Upper lobe of left lung (tissue), 4 donors: Measurements from ENCODE around the gene DSCAM.

Experiments used
- EP300 ChIP-seq, 4 donors: sonication (generic); formaldehyde crosslinking; IDR thresholded peaks; one replicate each; pipeline ENCODE4 v1.5.1; 2017; ENCODE audit warnings: antibody characterized with exemption in 4 of 4, control low read depth in 2 of 4
- POLR2A ChIP-seq, 4 donors: fragments of 450-650 bp; IDR thresholded peaks; one replicate each; pipeline ENCODE4 v1.5.1; 2016 to 2017; ENCODE audit warnings: antibody characterized with exemption in 4 of 4, mild to moderate bottlenecking in 2 of 4
- TF ChIP-seq, protein P1 (sequence below), 6 experiments: fragments of 450-650 bp in 4 of 6; fragments of 200-600 bp in 2 of 6; sonication (generic) in 2 of 6; IDR thresholded peaks; one replicate each; pipeline ENCODE4 v1.5.1; 2016 to 2019; ENCODE audit warnings: antibody characterized with exemption in 6 of 6

- TF ChIP-seq, protein P1, sequence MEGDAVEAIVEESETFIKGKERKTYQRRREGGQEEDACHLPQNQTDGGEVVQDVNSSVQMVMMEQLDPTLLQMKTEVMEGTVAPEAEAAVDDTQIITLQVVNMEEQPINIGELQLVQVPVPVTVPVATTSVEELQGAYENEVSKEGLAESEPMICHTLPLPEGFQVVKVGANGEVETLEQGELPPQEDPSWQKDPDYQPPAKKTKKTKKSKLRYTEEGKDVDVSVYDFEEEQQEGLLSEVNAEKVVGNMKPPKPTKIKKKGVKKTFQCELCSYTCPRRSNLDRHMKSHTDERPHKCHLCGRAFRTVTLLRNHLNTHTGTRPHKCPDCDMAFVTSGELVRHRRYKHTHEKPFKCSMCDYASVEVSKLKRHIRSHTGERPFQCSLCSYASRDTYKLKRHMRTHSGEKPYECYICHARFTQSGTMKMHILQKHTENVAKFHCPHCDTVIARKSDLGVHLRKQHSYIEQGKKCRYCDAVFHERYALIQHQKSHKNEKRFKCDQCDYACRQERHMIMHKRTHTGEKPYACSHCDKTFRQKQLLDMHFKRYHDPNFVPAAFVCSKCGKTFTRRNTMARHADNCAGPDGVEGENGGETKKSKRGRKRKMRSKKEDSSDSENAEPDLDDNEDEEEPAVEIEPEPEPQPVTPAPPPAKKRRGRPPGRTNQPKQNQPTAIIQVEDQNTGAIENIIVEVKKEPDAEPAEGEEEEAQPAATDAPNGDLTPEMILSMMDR (IDR thresholded peaks at IDR 0.05), result no peak
- TF ChIP-seq EP300 (IDR thresholded peaks at IDR 0.05), result no peak
- TF ChIP-seq POLR2A (IDR thresholded peaks at IDR 0.05), result no peak
Observed at GRCh38 chr21:40723317-40723716, 123.6 kb downstream of the DSCAM start.
